ENCODE measurements around the gene CCDC106. TPM values are rescaled to one million over a fixed set of nuclear protein-coding genes. Genes with fewer than 3 reads are reported as not detected.

Gene CCDC106
- total RNA-seq, 1 donor from 2014 or later: 13.4 TPM

- DNase-seq (ENCODE audit: low read depth): no peak
Measured at GRCh38 chr19:55613930-55614710, 33.9 kb upstream of the CCDC106 start.

DNA sequence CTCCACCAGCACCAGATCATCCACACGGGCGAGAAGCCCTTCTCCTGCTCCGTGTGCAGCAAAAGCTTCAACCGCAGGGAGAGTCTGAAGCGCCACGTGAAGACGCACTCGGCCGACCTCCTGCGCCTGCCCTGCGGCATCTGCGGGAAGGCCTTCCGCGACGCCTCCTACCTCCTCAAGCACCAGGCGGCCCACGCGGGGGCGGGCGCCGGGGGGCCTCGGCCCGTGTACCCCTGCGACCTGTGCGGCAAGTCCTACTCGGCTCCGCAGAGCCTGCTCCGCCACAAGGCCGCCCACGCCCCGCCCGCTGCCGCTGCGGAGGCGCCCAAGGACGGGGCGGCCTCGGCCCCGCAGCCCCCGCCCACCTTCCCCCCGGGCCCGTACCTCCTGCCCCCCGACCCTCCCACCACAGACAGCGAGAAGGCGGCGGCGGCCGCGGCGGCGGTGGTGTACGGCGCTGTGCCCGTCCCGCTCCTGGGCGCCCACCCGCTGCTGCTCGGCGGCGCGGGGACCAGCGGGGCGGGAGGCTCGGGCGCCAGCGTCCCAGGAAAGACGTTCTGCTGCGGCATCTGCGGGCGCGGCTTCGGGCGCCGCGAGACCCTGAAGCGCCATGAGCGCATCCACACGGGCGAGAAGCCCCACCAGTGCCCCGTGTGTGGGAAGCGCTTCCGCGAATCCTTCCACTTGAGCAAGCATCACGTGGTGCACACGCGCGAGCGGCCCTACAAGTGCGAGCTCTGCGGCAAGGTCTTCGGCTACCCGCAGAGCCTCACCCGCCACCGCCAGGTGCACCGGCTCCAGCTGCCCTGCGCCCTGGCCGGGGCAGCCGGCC lies 33.1 kb upstream of the CCDC106 start:
- no peak for DNase-seq (ENCODE audit: low read depth)

GRCh38 chr19:55615543-55616394 lies 32.2 kb upstream of the CCDC106 start:
- no peak for DNase-seq (ENCODE audit: low read depth)

GRCh38 chr19:55616395-55616875 lies 31.6 kb upstream of the CCDC106 start:
- DNase-seq (ENCODE audit: low read depth): no peak

DNA sequence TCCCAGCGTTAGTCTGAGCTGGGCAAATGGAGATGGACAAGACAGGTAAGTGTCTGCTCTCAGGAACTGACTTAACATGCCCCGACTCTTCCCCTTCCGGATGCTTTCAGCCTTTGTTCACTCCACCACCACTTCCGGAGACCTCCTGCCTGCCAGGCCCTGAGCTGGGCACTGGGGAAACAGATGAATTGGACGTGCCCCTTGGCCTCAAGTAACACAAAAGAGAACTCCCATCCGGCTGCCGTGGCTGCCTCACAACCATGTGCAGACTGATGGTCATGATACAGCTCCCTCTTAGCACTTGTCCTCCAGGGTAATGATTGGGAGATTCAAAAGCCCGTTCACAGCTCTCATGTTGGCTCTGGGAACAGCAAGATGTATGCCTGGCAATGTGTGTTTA lies 30.6 kb upstream of the CCDC106 start:
- no peak for DNase-seq (ENCODE audit: low read depth)

DNA sequence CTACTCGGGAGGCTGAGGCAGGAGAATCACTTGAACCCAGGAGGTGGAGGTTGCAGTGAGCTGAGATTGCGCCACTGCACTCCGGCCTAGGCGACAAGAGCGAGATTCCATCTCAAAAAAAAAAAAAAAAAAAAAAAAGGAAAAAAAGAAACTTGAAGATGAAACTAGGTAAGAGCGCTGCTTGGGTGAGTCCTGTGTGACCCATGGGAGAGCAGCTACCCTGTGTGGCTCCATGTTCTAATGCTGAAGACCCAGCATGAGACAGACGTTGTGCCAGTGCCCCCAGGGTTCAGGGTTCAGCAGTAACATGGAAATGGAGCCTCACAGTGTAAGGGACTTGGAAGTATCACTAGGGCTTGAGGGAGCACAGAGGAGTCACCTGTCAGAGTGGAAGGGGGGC lies 29.6 kb upstream of the CCDC106 start:
- DNase-seq (ENCODE audit: low read depth): no peak

DNA sequence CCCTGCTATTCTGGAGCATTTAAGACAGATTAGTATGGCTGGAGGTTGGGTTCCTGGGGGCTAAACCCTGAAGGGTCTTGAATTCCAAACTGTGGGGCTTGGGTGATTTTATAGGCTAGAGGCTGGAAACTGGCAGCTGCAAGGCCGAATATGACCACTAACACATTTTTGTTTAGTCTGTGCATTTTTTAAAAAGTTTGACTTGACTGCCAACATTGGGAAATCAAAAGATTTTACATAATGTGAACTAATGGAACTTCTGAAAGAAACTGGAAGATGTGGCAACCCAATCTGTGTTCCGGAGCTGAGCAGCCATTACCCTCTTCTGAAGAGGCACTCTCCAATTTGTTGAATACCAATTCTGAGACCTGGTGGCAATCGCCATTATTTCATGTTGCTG lies 28.7 kb upstream of the CCDC106 start:
- DNase-seq (ENCODE audit: low read depth): no peak

DNA sequence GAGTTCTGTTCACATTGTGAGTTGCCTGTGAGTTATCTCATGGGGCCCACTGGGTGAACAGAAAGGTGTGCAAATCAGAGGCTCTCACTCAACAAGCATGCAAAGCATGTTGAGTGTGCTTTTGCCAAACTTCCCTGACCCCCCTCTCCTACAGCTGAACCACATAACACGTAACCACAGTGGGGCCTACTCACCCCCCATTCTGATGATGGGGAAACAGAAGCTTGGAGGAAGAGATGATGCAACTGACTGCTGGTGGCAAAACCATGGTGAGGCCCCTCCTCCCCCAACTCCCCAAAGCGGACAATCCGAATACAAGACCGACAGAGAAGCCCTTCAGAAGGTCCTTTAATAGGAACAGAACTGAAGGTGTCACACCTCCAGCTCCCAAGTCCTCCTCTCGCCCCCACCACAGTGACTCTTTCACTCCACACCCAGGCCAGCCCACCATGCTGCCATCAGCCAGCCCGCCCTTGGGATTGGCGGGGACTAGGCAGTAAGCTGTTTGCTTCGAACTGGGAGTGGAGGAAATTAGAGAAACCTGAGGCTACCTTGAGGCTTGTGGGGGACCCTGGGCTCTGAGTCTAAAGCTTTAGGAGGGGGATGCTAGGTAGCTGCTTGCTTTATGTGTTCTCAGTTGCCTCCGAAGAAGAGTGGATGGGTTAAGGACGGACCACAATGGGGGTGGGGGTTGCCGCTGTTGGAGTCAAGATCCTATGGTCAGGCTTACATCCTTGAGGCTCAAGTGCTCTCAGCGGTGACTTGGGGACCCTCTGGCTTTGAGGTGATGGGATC lies 27.4 kb upstream of the CCDC106 start:
- no peak for DNase-seq (ENCODE audit: low read depth)

DNA sequence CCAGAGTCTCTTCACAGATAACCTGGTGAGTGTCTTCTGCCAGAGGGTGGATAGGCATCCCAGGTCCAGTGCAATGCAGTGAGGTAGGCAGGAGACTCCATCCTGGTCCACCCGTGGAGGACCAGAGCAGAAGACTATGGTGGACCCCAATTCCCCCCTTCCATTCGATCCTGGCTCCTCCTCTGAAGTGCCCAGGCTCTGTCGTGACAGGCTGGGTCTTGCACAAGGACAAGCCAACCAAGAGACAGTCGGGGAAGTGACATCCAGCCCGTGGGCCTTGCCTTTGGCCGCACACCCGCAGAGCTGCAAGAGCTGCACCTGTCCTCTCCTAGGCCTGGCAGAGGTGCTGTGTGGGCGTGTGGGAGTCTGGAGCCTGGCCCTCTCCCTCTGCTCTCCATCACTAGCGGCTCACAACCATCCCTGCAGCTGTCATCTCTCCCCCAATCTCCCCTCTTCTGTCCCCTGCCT lies 26.8 kb upstream of the CCDC106 start:
- DNase-seq (ENCODE audit: low read depth): no peak

DNA sequence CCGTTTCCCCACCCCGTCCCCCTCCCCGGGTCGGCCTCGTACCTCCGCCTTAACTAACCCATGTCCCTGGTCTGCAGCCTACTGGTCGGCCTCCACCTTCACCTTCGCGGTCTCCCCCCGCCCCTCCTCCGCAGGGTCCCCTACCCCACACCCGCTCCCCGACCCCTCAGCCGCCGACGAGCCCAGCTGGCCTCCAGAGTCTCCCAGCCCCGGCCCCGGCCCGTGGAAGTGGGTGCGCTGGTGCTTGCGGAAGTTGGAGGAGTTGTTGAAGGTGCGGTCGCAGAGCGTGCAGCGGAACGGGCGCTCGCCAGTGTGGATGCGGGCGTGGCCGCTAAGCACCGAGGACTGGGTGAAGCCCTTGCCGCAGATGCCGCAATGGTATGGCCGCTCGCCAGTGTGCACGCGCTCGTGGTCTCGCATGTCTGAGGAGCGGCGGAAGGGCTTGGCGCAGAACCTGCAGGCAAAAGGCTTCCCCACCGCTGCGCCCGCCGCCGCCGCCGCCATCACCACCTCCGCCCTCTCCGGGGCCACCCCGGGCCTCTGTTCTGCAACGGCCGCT lies 26.3 kb upstream of the CCDC106 start:
- no peak for DNase-seq (ENCODE audit: low read depth)

- no peak for DNase-seq (ENCODE audit: low read depth)
Measured at GRCh38 chr19:55622242-55622969, 25.6 kb upstream of the CCDC106 start.

GRCh38 chr19:55623130-55623529 lies 24.9 kb upstream of the CCDC106 start:
- no peak for DNase-seq (ENCODE audit: low read depth)

DNA sequence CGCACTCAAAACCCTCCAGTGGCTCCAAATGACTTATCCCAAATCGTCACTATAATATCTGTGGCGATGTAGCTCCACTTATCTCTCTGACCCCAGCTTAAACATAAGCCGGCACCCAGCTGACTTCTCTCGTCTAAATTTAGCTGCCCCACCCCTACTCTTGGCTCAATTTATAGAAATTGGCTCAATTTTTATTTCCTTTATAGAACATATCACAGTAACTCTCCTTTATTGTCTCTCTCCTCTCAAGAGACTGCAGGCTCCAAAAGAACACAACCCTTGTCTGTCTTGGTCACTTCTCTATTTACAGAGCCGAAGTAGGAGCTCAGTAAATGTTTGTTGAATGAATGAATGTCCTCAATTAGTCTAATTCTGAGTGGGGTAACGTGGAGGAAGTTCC lies 24.5 kb upstream of the CCDC106 start:
- no peak for DNase-seq (ENCODE audit: low read depth)

DNA sequence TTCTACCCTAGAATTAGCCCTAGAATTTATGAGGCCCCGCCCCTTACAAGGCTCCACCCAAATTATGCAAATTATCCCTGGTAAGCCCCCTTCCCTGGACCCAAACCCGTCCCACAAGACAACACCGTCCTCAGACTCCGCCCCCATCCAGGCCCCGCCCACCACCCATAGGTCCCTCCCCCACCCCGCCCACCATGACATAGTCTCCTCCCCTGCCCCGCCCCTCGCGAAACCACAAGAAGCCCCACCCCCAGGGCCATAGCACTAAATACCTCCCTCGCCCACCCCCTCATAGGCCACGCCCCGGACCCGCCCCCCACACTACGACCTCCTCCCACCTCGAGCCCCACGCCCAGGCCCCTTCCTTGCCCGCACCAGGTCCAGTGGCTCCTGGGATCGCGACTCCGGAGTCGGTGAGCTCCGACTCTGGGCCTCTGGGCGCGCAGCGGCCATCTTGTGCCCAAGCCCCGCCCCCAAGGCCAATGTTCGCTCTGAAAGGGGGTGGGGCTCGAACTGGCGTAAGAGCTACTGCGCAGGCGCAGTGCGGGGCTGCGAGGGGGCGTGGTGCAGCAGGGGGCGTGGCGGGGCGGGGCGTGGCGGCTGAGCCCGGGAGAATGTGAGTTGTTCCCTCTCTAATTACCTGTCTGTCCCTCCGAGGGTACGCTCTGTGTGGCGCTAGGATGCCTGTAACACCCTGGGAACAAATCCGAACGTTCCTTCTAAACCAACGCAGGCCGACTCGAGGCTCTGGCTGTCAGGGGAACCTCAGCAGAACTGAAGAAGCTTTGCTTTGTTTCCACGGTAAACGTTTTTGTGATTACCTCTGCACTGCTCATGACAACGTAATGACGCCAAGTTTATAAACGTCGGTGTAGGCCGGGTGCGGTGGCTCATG lies 23.7 kb upstream of the CCDC106 start, which contains the start of gene ZNF784:
TSS of gene ZNF784 (minus strand) at position 458 of the 895 bp plus-strand sequence. CDS start at position 453, 5 bp downstream.
- peak; percentile 67 for DNase-seq (ENCODE audit: low read depth)

GRCh38 chr19:55625004-55625326 lies 23.0 kb upstream of the CCDC106 start:
- no peak for DNase-seq (ENCODE audit: low read depth)

GRCh38 chr19:55626350-55626749 lies 21.7 kb upstream of the CCDC106 start:
- DNase-seq (ENCODE audit: low read depth): no peak

DNA sequence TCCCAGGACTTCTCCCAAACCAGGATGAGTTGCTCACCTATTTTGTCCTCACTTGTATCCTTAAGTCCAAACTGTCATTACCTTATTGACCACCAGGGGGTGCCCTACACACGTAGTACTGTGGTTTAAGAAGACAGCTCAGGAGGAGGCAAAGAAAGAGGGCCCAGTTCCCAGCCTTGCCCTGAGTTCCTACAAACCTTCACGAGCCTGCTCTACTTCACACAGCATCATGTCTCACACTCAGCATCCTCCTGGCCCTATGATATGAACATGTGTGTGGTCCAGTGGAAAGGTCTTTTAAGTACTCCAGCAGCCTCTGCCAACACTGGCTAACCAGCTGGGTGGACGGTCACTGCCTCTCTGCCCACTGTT lies 15.6 kb upstream of the CCDC106 start:
- DNase-seq (ENCODE audit: low read depth): peak; percentile 96

- no peak for DNase-seq (ENCODE audit: low read depth)
Measured at GRCh38 chr19:55633861-55634260, 14.2 kb upstream of the CCDC106 start.

- DNase-seq (ENCODE audit: low read depth): no peak
Measured at GRCh38 chr19:55635334-55635717, 12.7 kb upstream of the CCDC106 start.
